ENCODE data around the gene REC8.
A peak's percentile ranks its signal among the peaks of the same experiment; 100 is the strongest.
"Not testable (repeated sequence)": the region's sequence is repeated elsewhere in the genome, so short reads cannot be mapped to it uniquely, and the experiment has no call there.

The REC8 gene

DNA sequence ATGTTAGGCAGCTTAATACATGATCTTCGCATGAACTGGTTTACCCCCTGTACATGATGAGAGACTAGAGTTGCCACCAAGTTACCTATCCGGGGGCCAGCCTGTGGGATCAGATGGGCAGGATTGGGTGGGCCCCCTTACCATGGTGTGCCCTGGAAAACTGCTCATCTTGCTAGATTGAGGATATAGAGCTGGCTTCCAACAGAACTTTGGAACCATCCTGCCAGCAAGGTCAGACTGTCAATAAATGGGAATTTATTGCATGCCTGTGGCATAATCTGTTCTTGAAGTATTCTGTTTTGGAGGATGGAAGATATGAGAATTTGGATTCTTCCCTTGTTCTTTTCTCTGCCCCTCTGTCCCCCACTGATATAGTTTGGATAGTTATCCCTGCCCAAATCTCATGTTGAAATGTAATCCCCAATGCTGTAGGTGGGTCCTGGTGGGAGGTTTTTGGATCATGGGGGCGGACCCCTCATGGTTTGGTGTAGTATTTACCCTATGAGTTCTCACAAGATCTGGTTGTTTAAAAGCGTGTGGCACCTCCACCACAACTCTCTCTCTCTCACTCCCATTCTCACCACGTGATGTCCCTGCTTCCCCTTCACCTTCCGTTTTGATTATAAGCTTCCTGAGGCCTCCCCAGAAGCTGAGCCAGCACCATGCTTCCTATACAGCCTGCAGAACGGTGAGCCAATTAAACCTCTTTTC lies 27.1 kb downstream of the REC8 start:
- DNase-seq (ENCODE audit: low read depth, low spot score): no peak
- H3K27ac ChIP-seq: no peak overlapping the region

DNA sequence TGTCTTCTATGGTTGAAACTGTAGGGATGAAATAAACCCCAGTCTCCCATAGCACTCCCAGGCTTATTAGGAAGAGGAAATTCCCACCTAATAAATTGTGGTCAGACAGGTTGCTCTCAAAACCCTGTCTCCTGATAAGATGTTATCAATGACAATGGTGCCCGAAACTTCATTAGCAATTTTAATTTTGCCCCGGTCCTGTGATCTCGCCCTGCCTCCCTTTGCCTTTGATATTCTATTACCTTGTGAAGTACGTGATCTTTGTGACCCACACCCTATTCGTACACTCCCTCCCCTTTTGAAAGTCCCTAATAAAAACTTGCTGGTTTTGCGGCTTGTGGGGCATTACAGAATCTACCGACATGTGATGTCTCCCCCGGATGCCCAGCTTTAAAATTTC lies 30.7 kb downstream of the REC8 start:
- not testable (repeated sequence) for DNase-seq (ENCODE audit: low read depth, low spot score); H3K27ac ChIP-seq

DNA sequence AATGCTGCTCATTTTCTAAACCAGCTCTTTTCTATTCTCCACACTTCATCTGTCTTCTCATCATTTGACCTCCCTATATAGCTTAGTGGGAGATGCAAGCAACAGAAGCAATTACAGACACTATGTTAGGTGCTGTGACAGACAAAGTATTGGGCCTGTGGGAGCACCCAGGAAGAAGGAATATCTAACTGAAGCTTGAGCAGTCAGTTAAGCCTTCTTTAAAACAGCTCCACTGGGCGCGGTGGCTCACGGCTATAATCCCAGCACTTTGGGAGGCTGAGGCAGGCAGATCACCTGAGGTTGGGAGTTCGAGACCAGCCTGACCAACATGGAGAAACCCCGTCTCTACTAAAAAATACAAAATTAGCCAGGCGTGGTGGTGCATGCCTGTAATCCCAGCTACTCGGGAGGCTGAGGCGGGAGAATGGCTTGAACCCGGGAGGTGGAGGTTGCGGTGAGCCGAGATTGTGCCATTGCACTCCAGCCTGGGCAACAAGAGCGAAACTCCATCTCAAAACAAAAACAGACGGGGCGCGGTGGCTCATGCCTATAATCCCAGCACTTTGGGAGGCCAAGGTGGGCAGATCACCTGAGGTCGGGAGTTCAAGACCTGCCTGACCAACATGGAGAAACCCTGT lies 31.5 kb downstream of the REC8 start:
- not testable (repeated sequence) for DNase-seq (ENCODE audit: low read depth, low spot score); H3K27ac ChIP-seq

DNA sequence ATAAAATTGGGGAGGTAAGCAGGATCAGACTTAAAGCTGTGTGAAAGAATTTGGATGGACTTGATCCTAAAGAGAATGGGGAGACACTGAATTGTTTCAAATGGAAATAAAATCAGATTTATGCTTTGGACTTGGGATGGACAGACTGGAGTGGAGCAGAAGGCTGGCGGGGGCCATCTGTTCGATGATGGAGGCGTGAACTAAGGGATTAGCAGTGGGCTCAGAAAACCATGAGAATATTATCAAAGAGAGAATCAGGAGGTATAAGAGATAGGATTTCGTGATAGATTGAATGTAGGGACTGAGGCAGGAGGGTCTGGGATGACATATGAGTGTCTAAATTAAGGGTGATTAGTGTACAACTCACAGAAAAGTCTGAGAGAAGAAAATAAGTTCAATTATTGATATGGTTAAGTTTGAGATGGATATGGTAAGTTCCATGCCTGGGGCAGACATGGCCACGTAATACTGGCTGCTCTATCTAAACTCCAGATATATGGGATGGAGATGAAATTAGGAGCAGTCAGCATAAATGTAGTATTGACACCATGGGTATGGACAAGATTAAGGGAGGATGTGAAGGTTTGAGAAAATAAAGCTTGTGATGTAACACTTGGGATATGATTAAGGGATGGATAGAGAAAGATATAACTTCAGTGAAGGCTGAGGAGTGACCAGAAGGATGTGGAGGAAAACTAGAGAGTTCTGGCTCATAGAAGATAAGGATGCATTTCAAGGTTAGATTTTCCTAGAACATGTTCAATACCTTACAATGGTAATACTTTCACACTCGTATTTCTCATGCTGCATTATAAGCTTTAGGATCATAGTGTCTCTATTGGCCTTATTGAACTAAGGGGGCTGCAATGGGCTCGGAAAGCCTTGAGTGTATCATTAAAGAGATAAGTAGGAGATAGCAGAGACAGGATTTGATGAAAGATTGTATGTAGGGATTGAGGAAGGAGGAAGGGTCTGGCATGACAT lies 32.6 kb downstream of the REC8 start:
- H3K27ac ChIP-seq: no peak overlapping the region
- no peak for DNase-seq (ENCODE audit: low read depth, low spot score)

DNA sequence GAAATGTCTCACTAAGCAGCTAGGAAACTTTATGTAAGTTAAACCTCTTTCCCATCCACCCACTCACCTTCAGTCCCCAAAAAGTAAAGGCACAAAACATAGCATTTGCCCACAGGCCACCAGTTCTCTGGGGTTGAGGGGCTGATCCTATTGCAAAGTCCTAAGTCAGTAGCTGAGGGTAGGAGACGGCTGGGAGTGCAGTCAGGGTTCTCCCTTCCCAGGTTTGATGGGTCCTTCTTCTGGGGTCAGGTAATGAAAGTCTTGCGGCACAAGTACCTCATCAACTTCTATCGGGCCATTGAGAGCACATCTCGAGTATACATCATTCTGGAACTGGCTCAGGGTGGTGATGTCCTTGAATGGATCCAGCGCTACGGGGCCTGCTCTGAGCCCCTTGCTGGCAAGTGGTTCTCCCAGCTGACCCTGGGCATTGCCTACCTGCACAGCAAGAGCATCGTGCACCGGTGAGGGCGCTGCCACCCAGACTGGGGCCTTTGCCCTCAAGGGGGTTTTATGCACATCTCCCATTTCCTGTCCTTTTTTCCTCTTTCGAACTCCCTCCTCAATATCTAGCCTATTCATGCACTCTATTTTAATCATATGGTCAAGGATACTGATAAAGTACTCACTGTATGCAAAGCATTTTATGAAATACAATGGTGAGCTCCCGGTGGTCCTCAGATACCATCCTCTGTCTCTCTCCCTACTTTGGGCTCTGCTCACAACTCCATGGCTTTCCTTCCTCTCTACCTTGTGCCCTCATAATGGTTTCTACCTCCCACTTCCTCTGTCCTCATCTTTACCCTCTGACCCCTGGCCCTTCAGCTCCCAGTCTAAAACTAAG lies 34.6 kb downstream of the REC8 start:
- no peak overlapping the region for H3K27ac ChIP-seq
- no peak for DNase-seq (ENCODE audit: low read depth, low spot score)

DNA sequence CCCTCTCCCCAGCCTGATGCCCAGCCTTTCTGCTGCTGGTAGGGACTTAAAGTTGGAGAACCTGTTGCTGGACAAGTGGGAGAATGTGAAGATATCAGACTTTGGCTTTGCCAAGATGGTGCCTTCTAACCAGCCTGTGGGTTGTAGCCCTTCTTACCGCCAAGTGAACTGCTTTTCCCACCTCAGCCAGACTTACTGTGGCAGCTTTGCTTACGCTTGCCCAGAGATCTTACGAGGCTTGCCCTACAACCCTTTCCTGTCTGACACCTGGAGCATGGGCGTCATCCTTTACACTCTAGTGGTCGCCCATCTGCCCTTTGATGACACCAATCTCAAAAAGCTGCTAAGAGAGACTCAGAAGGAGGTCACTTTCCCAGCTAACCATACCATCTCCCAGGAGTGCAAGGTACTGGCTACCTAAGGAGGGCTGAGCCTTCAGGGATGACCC lies 35.2 kb downstream of the REC8 start:
- no peak for DNase-seq (ENCODE audit: low read depth, low spot score)
- no peak overlapping the region for H3K27ac ChIP-seq

DNA sequence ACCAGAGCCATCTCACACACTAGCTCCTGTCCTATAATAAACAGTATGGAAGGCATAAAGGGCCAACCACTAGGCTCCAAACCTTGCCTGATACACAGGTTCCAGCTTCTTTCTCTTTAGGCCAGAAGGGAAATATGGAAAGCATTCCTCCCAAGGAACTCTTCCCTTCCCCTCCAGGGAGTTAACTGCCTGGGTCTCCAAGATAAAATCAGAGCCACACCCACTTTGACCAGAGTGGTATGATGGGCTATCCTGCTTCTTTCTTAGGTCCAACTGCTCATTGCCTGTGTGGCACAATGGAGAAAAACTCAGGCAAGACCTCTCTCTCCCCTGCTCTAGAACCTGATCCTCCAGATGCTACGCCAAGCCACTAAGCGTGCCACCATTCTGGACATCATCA lies 35.7 kb downstream of the REC8 start:
- DNase-seq (ENCODE audit: low read depth, low spot score): no peak
- H3K27ac ChIP-seq: no peak overlapping the region

DNA sequence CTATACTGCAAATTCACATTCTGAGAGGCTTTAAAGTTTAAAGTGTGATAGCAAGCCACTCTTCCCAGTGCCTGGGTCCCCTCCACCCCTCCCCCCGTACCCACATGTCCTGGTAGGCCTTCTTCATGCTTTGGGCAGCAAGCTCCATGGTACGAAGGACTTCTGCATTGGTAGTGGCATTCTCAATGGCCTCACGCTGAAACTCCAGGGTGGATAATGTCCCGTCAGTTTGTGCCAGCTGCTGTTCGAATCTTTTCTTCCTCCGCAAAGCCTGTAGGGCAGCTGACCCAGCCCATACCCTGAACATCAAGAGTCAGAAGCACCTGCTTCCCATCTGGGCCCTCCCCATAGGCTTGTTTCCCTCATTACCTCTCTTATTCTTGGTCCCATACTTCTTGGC lies 39.4 kb downstream of the REC8 start:
- DNase-seq (ENCODE audit: low read depth, low spot score): no peak
- no peak overlapping the region for H3K27ac ChIP-seq

DNA sequence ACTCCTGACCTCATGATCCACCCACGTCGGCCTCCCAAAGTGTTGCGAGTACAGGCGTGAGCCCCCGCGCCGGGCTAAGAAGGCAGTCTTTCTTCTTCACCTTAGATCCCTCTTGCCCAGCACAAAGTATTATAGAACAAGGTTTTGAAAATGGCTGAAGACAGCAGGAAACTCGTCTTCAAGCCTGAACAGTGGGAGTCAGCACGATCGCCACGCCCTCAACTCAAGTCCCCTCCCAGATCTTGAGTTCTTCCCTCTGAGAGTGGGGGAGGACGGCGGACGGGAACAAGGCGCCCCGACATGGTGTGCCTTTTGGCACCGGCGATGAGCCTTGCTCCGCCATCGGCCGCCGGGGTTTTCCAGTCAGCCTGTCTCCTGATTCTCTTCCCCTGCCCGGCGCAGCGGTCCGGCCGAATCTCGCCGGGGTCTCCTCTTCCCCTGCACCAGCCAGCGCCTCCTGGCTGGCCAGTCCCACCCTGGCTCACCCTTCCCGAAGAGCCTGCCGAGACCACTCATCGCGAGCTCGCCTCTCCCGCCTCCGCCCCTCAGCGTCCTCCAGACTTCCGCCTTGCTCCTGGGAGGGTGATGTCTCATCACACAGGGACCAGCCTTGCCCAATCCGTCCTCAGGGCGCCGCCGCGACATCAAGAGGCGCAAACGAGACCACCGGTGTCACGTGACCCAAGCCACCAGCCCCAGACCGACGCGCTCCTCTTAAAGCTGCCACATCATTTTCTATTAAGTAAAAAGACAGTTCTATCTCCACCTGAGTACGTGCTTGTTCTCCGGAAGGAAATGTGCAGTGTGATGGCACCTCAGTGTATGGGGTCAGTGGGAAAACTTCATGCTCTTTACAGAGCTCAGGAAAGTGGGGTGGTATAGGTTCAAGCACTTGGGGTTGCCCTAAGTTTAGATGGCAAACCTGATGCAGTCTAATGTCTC lies 41.3 kb downstream of the REC8 start, which contains the start of gene CHMP4A:
CHMP4A (minus strand) TSS at position 565 of the 942 bp plus-strand sequence; CDS start at position 516, 49 bp downstream.
- DNase-seq (ENCODE audit: low read depth, low spot score): peak; percentile 89
- peak within 1 kb of the TSS; percentile 96 for H3K27ac ChIP-seq

DNA sequence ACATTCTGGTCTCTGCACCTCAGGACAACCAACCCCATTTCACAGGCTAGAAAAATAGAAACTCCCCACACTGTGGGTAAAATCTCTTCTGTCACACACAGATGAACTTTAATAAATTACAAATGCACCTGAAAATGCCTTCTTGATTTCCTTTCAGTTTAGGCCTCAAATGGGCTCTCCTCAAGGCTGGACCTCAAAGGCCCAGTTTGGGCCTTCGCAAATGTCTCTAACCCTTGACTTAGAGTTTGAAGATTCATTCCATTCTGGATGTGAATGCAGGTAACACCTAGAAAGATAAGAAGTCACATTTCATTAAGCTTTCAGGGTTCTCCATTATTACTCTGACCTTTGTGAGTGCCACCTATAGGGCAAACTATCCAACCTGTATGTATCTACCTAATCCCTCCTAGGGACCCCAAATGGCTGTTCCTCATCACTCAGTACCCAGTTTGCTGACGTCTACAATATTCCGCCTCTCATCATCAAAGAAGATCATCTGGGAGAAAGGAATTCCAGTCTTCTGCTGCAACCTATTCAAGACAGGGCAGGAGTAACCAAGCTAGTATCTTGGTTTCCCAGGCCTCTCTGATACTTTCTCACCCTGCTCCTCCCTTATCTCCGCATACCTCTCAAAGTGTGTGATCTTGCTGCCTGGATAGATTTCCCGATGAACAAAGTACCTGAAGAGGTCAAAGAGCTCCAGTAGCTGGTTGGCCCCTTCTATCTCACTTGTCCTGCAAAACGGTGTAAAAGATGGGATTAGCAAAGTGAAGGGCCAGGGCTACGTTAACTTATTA lies 42.2 kb downstream of the REC8 start:
- peak overlapping the region; percentile 96 for H3K27ac ChIP-seq
- DNase-seq (ENCODE audit: low read depth, low spot score): no peak

DNA sequence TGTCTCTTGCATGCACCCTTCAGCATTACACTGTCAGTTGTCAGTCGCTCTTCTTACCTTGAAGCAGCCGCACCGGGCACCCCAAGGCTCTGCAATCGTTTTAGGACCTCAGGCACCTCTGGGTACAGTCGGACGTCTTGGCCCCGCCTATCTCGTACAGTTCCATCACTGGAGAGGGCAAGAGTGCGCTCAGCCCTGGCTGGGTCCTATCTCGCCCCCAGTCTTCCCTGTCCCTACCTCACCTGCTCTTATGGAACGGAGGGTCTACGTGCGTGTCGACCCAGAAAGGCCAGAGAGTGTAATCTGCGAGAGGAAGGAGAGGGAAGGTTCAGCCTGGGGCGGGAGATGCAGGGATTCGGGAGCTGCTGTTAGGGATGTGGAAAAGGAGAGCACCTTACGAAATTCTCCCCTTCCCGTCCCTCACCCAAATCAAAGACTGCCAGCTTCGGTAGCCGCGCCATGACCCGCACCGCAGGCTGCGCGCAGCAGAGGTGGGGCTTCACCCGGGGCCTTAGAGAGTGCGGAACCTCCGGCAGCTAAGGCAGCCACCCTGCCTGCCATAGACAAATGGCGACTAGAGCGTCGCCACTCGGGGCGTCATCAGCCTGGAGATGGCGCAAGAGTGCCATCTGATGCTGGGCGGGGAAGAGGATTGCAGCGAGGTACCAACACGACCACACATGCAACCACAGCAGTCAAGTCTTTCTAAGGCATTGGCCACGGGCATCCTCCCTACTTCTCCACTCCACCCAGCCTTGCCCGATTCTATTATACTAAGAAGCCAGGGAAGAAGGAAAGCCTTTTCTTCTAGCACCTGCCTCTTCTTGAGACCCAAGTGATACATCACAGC lies 43.8 kb downstream of the REC8 start, which contains the start of gene MDP1:
MDP1 (minus strand) TSS at position 572 of the 850 bp plus-strand sequence; CDS start at position 461, 111 bp downstream.
- peak; percentile 44 for DNase-seq (ENCODE audit: low read depth, low spot score)
- peak within 1 kb of the TSS; percentile 75 for H3K27ac ChIP-seq

DNA sequence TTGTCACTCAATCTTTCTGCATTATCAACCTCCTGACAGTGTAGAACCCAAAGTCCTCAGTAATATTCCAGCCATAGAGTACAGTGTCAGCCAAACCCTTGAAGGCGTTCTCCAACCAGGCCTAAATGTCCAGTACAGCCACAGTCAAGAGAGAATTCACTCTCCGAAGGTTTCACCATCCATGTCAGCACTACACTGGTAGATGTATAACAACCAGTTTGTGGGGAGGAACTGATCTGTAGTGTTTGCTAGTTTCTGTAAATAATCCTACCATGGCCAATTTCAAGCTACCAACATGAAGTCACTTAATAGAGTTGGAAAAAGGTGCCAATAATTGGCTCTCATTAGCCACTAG lies 44.4 kb downstream of the REC8 start:
- DNase-seq (ENCODE audit: low read depth, low spot score): no peak
- H3K27ac ChIP-seq: peak overlapping the region; percentile 75

DNA sequence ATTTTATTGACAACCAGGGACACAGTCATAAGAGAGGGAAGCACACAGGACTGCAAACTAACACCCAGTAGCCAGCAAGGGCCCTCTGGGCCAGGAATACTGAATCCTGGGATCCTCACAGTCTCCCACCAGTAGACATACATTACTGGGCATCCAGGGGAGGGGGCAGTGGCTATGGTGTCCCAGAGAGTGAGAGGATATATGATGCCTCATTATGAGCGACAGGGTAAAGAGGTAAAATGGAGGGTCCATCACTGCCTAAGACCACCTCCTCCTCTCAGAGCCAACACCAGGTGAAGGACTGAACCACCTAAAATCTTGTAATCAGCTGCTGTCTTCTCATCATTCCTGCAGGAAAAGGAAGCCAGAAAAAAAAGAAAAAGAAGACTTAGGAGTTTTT lies 45.0 kb downstream of the REC8 start:
- peak overlapping the region; percentile 75 for H3K27ac ChIP-seq
- not testable (repeated sequence) for DNase-seq (ENCODE audit: low read depth, low spot score)

DNA sequence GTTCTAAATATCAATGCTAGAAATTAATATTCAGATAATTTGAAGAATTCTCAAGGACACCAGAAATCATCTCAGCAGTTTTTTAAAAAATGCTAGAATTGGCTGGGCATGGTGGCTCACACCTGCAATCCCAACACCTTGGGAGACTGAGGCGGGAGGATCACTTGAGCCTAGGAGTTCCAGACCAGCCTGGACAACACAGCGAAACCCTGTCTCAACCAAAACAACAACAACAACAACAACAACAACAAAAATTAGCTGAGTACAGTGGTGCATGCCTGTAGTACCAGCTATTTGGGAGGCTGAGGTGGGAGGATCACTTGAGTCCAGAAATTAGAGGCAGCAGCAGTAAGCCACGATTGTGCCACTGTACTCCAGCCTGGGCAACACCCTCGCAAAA lies 47.2 kb downstream of the REC8 start:
- H3K27ac ChIP-seq: no peak overlapping the region
- DNase-seq (ENCODE audit: low read depth, low spot score): no peak

DNA sequence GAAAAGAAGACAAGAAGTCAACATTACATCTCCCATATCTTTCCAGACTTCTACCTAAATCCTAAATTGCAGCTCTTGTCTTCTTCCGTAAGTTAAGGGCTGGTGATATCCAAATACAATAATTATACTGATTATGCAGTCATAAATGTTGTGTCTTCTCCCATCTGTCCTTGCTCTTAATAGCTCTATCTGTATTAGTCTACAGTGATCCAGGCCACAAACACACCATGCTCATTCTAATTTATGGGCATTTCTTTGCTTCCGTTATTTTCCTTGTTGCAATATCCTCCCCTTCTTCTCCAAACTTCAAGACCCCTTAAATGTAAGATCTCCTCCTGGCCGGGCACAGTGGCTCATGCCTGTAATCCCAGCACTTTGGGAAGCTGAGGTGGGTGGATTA lies 47.6 kb downstream of the REC8 start:
- no peak overlapping the region for H3K27ac ChIP-seq

DNA sequence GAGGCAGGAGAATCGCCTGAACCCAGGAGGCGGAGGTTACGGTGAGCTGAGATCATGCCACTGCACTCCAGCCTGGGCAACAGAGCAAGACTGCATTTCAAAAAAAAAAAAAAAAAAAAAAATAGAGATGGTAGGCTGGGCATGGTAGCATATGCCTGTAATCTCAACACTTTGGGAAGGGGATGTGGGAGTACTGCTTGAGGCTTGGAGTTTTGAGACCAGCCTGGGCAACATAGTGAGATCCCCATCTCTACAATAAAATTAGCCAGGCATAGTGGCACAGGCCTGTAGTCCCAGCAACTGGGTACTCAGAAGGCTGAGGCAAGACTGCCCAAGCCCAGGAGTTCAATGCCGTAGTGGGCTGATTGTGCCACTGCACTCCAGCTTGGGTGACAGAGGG lies 51.1 kb downstream of the REC8 start:
- DNase-seq (ENCODE audit: low read depth, low spot score): not testable (repeated sequence)
- H3K27ac ChIP-seq: peak overlapping the region; percentile 95

More for the DNA sequence above, 47.6 kb downstream of the REC8 start:
- DNase-seq (ENCODE audit: low read depth, low spot score): no peak

DNA sequence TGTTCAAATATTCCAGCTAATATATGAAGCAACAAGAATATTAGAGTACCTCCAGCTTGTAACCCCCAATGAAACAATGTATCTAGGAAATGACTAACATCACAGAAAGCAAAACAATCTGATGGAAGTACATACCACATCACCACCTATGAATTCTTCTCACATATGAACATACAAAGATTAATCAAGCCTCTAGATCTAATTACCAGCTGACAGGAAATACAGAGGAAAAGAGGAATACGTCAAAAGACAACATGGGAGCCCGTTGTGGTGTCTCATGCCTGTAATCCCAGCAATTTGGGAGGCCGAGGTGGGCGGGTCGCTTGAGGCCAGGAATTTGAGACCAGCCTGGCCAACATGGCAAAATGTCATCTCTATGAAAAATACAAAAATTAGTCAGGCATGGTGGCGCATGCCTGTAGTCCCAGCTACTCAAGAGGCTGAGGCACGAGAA lies 52.8 kb downstream of the REC8 start:
- peak; percentile 73 for DNase-seq (ENCODE audit: low read depth, low spot score)
- H3K27ac ChIP-seq: peak overlapping the region; percentile 95
